HL-60/S4 (cell line): ENCODE data around the gene OR2A2.
"Not testable (repeated sequence)": the region's sequence is repeated elsewhere in the genome, so short reads cannot be mapped to it uniquely, and the experiment has no call there.

Experiments used
- in situ Hi-C: fragments of 300-500 bp; cut with MboI; formaldehyde crosslinking; loops from 2 replicates; pipeline ENCODE4 v1.14.3; 2022; ENCODE audit warnings: low sequenced_read_pairs

The OR2A2 gene, protein sequence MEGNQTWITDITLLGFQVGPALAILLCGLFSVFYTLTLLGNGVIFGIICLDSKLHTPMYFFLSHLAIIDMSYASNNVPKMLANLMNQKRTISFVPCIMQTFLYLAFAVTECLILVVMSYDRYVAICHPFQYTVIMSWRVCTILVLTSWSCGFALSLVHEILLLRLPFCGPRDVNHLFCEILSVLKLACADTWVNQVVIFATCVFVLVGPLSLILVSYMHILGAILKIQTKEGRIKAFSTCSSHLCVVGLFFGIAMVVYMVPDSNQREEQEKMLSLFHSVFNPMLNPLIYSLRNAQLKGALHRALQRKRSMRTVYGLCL

DNA sequence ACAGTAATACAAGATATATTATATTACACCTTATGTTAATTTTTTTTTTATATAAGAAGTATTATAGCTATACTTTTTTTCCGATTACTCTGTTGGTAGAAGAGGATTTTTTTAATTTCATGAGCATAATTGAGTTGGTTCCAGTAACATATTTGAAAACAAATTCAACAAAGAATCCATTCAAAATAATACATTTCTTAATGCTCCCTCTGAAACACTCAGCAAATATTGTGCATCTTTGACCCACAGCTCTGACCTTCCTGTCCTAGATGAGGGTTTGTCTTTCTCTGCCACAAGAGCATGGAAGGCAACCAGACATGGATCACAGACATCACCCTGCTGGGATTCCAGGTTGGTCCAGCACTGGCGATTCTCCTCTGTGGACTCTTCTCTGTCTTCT, at the start of gene OR2A2:
Gene OR2A2 (plus strand): TSS at position 301 of the 400 bp plus-strand sequence. CDS start 0 bp downstream, at position 301.
- in situ Hi-C loops: no loop called here

DNA sequence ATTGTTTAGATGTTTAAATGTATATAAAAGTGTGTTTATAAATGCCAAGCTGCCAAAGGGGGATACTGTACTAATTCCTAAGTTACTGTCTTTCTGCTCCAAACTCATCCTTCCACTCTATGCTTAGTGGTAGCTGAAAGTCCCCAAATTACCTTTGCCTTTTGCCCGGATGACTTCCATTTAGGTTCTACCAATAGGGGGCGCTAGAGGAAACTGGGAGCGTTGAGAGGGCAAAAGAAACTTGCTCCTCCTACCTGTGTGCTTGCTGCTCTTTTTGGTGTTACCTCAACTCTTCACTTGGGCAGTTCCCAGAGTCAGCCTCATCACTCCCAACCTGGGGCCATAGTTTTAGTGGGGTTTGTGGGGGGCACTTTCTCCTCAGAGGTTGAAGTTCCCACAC, 45.7 kb upstream of the OR2A2 start:
- in situ Hi-C loops: no loop called here

DNA sequence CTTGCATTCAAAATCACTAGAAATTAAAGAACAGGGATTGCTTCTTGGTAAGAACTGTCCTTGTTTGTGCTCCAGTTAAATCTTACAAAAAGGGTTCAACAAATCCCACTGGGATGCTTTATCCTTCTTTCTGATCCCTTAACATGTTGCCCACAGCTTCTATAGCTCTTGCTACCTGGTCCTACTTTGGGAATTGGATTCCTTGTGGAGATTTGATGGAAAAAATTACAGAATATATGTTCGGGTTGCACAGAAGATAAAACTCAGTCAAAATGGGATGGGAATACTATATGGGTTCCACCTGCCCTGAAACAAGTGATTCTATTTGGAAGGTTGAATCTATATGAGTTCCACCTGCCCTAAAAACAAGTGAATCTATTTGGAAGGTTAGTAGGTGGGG, 39.9 kb upstream of the OR2A2 start, which contains the start of gene OR2A25:
Gene OR2A25 (plus strand): TSS at position 301 of the 400 bp plus-strand sequence. CDS start 4,409 bp downstream, outside the sequence.
- in situ Hi-C loops: no loop called here

DNA sequence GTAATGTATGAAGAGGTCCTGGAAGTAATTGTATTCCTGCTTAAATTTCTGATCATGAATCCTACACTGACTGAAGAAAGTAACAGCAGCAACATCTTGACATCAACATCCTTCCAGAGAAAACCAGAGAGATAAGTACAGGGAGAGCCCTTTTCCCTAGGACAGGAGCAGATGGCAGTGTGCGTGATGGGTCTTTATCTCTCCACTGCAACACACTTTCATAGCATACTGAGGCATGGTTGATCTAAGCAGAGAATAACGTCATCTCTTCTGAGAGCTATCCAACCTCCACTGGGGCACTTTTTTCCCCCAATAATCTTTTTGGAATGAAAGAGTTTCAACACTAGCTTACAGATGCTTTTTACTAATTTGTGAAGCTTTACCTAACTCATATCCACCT, 39.4 kb upstream of the OR2A2 start:
- in situ Hi-C loops: no loop called here

DNA sequence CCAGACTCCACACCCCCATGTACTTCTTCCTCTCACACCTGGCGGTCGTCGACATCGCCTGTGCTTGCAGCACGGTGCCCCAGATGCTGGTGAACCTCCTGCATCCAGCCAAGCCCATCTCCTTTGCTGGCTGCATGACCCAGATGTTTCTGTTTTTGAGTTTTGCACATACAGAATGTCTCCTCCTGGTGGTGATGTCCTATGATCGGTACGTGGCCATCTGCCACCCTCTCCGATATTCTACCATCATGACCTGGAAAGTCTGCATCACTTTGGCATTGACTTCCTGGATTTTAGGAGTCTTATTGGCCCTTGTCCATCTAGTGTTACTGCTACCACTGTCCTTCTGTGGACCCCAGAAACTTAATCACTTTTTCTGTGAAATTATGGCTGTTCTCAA, 35.0 kb upstream of the OR2A2 start:
- in situ Hi-C loops: no loop called here

DNA sequence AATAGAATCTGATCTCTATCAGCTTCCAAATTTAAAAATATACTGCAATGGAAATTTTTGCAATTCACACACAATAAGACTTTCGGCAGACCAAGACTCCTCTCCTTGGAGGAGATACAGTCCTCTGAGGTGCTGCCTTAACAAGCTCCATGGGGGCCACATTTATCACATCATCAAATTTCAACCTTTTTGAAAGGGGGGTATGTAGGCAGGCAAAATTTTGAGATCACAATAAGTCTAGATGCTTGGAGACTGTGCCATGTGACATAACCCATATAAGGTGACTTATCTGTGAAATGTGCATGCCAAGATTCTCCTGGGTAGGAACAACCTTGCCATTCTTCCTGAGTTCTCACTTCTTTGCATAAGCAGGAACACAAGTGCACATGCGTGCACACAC, 23.4 kb upstream of the OR2A2 start, which contains the start of gene OR2A12:
Gene OR2A12 (plus strand): TSS at position 301 of the 400 bp plus-strand sequence. CDS start 8,830 bp downstream, outside the sequence.
- in situ Hi-C loops: no loop called here

DNA sequence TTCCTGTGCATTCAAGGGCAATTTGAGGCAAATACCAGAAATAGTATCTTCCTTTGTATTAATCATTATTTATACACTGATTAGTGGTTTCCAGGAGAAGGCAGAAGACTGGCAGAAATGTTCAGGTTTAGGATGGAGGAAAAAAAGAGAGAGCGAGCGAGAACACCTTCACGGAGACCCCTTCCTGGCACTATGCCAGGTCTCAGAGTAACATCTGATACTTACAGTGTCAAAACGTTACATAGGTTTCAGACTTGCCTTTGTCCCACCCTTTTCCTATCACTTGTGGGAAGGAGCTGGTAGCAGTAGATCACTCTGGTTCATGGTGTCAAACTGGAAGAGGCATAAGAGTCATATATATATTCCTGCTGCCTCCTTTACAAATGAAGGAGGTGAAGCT, 22.7 kb upstream of the OR2A2 start:
- in situ Hi-C loops: no loop called here

DNA sequence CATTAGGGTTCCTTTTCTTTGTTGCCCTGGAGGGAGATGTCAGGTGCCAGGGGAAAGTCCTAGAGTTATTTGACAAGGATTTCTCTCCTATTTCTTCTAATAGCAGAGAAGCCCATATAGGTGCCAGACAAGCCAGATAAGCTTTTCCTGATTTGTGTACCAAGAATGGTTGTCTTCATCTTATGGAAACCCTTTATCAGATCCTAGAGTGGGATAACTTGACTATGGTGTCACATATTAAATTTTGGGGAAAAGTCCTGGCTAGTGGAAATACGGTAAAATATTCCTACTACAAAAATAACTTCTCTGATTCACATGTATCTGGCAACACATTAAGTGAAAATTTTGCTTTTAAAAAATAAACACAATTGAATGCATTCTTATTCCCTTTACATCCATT, 22.2 kb upstream of the OR2A2 start:
- in situ Hi-C loops: no loop called here

DNA sequence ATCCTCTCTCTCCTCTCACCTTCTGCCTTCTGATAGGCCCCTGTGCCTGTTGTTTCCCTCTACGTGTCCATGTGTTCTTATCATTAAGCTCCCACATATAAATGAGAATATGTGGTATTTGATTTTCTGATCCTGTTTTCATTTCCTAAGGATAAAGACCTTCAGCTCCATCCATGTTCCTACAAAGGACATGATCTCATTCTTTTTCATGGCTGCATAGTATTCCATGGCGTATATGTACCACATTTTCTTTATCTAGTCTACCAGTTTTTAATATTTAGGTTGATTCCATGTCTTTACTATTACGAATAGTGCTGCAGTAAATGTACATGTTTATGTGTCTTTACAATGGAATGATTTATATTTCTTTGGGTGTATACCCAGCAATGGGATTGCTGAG, 18.7 kb upstream of the OR2A2 start:
- in situ Hi-C loops: no loop called here

DNA sequence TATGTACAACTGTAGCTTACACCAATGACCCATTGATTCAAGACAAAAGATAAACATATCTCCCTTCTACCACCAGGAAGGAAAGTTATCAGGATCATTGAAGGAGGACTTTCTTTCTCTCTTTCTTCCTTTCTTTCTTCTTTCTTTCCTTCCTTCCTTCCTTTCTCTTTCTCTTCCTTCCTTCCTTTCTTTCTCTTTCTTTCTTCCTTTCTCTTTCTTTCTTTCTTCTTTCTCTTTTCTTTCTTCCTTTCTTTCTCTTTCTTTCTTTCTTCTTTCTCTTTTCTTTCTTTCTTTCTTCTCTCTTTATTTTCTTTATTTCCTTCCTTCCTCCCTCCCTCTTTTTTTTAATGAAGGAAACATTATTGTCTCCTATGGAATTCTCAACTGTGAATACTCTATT, 10.6 kb upstream of the OR2A2 start:
- in situ Hi-C loops: no loop called here

DNA sequence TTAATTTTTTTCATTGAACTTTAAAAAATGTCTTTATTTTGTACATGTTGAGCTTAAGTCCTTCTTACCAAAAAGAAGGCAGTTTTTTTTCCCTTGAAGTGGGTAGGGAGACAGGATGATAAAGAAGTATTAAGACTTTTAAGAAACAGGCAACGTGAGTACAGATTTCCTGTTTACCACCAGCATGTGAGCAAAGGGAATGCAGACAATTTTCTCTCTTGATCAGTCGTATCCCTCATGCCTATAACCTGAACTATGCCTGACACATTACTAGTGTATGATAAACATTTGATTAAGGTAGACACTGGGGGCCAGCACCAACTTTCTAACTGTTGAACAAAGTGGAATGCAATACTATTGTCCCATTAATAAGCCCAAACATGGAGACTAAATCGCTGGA, 8.8 kb upstream of the OR2A2 start:
- in situ Hi-C loops: no loop called here

DNA sequence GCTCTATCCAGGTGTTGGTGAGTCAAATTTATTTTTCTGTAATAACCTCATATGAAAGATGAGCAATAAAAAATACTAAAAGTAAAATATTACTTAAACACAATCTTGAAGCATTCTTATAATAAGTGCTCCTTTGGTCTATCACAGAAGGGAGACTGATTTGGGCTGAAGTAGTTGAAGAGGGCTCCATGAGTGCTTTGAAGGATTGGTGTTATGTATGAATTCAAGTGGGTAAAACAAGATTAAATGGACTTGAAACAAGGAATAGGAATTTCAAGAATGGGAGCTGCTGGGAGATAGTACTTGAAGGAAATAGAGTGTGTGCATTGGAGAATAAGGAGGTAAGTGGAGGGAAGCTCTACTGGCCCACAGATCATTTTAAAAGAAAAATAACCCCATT, 7.3 kb upstream of the OR2A2 start:
- in situ Hi-C loops: no loop called here

DNA sequence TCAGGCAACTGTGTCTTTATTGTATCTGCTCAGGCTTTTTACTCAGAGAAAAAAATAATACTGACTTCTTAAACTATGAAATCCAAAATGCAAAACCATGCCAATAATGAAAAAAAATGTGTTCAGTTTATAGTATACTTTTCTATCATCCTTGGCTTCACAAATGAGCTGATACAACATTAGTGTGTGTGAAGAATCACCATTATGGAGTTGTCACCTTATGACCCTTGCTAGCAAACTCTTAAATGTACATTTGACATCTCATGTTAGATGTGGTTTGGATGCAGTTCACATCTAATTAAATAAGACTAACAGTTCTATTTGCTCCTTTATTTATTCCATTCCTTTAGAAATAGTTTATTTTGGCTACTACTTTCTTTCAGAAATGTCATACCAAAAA, 4.2 kb upstream of the OR2A2 start:
- in situ Hi-C loops: no loop called here

DNA sequence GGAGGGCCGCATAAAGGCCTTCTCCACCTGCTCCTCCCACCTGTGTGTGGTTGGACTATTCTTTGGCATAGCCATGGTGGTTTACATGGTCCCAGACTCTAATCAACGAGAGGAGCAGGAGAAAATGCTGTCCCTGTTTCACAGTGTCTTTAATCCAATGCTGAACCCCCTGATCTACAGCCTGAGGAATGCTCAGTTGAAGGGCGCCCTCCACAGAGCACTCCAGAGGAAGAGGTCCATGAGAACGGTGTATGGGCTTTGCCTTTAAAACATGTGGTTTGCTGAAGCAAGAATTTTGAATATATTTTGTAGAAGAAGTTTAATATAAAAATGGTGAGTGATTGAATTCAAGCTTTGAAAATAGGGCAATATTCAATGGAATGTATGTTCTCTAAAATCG, 889 bp downstream of the OR2A2 start:
- in situ Hi-C loops: no loop called here

DNA sequence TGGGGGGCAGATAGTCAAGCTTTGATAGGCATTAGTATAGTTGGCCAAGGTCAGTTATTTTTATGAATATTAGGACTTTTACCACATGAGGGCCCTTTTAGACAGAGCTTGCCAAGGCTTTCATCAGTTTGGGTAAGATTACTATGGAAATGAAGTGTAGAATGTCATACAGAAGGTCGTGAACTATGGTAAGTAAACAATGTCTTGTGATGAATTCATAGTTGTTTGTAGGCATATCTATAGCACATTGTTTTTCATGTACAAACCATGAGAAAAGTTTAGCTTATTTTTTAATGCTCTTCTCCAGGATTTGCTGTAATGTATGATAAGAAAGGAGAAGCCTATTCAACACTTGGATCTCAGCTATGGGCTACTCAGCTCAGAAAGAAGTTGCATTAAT, 4.3 kb downstream of the OR2A2 start:
- in situ Hi-C loops: no loop called here

DNA sequence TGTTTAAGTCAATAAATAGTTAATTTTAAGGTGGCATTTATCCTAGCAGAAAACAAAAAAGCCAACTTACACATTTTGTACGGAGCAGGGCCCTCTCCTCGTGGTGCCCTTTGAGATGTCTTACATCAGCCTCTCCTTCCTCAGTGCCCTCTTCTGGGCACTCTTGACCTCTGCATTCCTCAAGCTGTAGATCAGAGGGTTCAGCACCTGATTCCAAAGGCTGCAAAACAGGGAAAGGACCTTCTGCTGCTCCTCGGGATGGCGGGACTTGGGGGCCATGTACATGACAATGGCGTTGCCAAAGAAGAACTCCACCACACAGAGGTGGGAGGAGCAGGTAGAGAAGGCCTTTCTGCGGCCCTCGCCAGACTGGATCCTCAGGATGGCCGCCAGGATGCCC, 9.0 kb downstream of the OR2A2 start:
- in situ Hi-C loops: no loop called here

DNA sequence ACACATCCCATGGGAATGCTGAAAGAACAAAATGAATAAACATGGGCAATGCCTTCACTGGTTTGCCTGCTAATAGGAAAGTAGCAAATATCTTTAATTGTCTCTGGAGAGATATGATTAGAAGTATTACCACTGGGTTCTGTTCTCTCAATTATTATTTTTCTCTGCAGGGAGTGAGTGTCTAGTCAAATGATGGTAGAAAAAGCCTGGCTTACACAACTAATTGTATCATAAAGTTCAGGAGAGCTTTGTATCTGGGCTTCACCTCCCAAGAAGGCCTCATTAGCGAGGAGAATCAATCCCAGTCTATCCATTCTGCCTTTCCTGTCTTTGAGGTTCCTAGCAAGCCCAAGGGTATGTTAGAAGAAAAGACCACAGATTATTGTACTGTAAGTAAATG, 13.5 kb downstream of the OR2A2 start, which contains the start of gene OR2A14:
Gene OR2A14 (plus strand): TSS at position 301 of the 400 bp plus-strand sequence. CDS start 5,937 bp downstream, outside the sequence.
- in situ Hi-C loops: no loop called here

DNA sequence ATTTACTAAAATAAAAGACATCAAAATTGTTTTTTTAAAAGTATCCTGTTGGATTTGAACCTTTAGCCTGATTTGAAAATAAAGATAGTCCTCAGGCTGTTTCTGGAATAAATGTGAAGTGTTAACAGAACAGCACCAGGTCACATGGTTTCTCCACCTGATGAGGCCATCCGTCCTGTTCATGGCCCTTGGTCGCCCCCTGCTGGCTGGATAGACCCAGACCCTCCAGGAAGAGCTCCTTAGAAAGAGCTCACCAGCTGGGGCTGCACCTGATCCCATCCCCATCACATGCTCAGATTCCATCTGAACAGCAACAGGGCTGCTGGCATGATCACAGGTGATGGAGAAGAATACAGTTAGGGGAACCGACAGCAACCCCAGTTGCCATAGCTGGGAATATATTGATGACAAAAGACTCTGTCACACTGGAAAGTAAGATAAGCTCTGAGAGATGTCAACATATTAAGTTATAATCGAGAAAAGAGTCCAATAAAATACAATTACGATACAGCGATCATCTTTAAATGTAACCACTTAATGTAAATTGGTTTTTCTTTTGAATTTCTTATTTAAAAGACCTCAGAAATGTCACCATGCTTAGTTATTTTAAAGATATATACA, 18.4 kb downstream of the OR2A2 start:
- in situ Hi-C loops: no loop called here

DNA sequence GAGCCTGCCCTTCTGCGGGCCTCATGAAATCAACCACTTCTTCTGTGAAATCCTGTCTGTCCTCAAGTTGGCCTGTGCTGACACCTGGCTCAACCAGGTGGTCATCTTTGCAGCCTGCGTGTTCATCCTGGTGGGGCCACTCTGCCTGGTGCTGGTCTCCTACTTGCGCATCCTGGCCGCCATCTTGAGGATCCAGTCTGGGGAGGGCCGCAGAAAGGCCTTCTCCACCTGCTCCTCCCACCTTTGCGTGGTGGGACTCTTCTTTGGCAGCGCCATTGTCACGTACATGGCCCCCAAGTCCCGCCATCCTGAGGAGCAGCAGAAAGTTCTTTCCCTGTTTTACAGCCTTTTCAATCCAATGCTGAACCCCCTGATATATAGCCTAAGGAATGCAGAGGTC, 20.2 kb downstream of the OR2A2 start:
- in situ Hi-C loops: not testable (repeated sequence)

DNA sequence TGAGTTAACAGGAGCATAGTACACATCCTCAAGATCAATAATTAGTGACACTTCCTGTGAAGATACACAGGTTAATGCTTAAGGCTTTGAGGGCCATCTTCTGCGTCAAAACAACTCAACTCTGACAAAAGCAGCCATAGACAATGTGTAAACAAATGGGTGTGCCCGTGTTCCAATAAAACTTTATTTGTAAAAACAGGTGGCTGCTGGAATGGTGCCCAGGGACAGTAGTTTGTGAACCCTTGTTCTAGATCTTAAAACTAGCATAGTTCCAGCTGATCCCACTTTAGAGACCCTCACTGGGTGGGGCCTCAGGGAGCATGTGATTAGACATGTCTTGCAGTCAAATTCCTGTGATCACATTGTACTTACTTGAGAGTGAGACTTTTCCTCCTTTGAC, 21.3 kb downstream of the OR2A2 start:
- in situ Hi-C loops: no loop called here

DNA sequence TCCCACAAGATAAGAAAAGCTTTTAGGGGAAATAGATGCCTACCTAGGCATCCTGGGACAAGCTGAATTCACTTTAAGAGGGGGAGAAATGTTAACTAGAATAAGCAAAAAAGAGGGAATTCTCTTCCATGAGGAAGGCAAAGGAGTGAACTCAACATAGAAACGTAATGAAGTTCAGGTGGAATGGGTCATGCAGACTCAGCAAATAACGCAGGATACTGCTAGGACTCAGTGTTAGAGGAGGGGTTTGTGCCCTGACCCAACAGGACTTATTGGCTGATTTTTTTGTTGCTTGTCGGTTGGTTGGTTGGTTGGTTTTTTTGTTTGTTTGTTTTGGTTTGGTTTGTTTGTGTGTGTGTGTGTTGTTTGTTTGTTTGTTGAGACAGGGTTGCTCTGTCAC, 22.9 kb downstream of the OR2A2 start:
- in situ Hi-C loops: no loop called here

DNA sequence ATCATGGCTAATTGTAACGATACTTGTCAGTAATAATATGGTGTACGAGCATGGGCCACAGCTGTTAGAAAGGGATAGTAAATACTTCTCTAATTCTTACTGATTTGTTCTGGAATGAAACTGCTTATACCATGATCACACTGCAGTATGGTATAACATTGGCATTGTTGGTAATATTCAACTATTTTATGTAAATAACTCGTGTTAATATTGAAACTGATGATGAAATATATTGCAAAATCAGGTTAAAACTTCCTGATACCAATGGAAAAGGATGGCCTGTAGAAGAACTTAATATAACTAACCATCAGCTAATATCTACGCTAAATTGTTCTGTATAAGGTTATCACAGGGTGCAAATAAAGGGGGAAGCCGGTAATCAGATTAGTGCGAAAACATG, 23.9 kb downstream of the OR2A2 start:
- in situ Hi-C loops: no loop called here
